Smooth muscle cell (in vitro differentiated cells): ENCODE measurements around the gene CCT3. TPM values are rescaled to one million over a fixed set of nuclear protein-coding genes. Genes with fewer than 3 reads are reported as not detected.

ENCODE experiments used
- DNase-seq: peaks from one replicate; lab custom pipeline; 2025; ENCODE audit not compliant: unreplicated experiment; lab: John Stamatoyannopoulos, UW
- H2AFZ ChIP-seq: fragments of 200-600 bp; sonication (generic); 2 replicates; pipeline ENCODE4 v1.6.0; 2016; ENCODE audit warnings: antibody characterized with exemption, low read depth, mild to moderate bottlenecking
- H3F3A ChIP-seq: fragments of 200-600 bp; sonication (generic); 2 replicates; pipeline ENCODE4 v1.6.0; 2017; ENCODE audit warnings: antibody characterized with exemption, low read depth
- H3K27ac ChIP-seq: fragments of 200-600 bp; sonication (generic); 2 replicates; pipeline ENCODE4 v1.5.1; 2016; ENCODE audit warnings: low read depth, mild to moderate bottlenecking
- H3K27me3 ChIP-seq: fragments of 200-600 bp; sonication (generic); 2 replicates; pipeline ENCODE4 v1.6.1; 2016; ENCODE audit warnings: low read depth, mild to moderate bottlenecking
- H3K36me3 ChIP-seq: fragments of 200-600 bp; sonication (generic); 2 replicates; pipeline ENCODE4 v1.5.1; 2016; ENCODE audit warnings: low read depth
- H3K4me1 ChIP-seq: fragments of 200-600 bp; sonication (generic); 2 replicates; pipeline ENCODE4 v1.5.1; 2016; ENCODE audit warnings: low read depth
- H3K4me2 ChIP-seq: fragments of 200-600 bp; sonication (generic); 2 replicates; pipeline ENCODE4 v1.6.0; 2016; ENCODE audit warnings: mild to moderate bottlenecking
- H3K4me3 ChIP-seq: fragments of 200-600 bp; sonication (generic); 2 replicates; pipeline ENCODE4 v1.5.1; 2016; ENCODE audit warnings: mild to moderate bottlenecking
- H3K79me2 ChIP-seq: fragments of 200-600 bp; sonication (generic); 2 replicates; pipeline ENCODE4 v1.6.0; 2016; ENCODE audit warnings: low read depth, mild to moderate bottlenecking
- H3K9ac ChIP-seq: fragments of 200-600 bp; sonication (generic); 2 replicates; pipeline ENCODE4 v1.6.0; 2016; ENCODE audit warnings: low read depth
- H3K9me3 ChIP-seq: fragments of 200-600 bp; sonication (generic); replicated peaks from 2 replicates; pipeline ENCODE4 v1.5.1; 2016; ENCODE audit warnings: low read depth
- H4K20me1 ChIP-seq: fragments of 200-600 bp; sonication (generic); 2 replicates; pipeline ENCODE4 v1.6.0; 2016; ENCODE audit warnings: low read depth
- CTCF ChIP-seq: fragments of 200-600 bp; sonication (generic); IDR thresholded peaks from 2 replicates; pipeline ENCODE4 v1.5.1; 2017; ENCODE audit warnings: borderline replicate concordance, mild to moderate bottlenecking, antibody characterized with exemption; ENCODE audit not compliant: insufficient read depth, poor library complexity, severe bottlenecking
- WGBS: methylation state at CpG from one replicate; pipeline ENCODE4 v1.1.7; 2016; ENCODE audit warnings: low lambda C conversion rate; 5-methylcytosine and 5-hydroxymethylcytosine counted together
- polyA plus RNA-seq: library from polyadenylated mRNA; unstranded; fragments of >200 nt; fragmentation: Nextera tagmentation; extraction: Ambion mirVana; gene quantifications from 2 replicates; pipeline ENCODE4 v1.2.1, GENCODE V29; 2016
- total RNA-seq: library from RNA; depleted of rRNA; stranded (reverse); fragments of >200 nt; gene quantifications from 2 replicates; pipeline ENCODE4 v1.2.3, GENCODE V29; 2014

The CCT3 gene
- total and polyA plus RNA-seq, 2 experiments from 2014 or later = 147 to 179 TPM

GRCh38 chr1:156283521-156283920 lies 54.6 kb downstream of the CCT3 start:
- TF ChIP-seq CTCF = no peak
- H2AFZ ChIP-seq = peak overlapping the region; percentile 87
- no peak for DNase-seq
- no peaks in the 10 kb centered on the region for H3K9me3 ChIP-seq
- 97% methylated on average over 1 of the region's 1 CpG for WGBS
- peak overlapping the region; percentile 97 for H3K9ac ChIP-seq
- peaks cover 35% of the 10 kb centered on the region for H4K20me1 ChIP-seq
- H3F3A ChIP-seq = no peaks in the 10 kb centered on the region
- peak overlapping the region; percentile 96 for H3K4me2 ChIP-seq
- H3K79me2 ChIP-seq = peaks cover 36% of the 10 kb centered on the region
- H3K27ac ChIP-seq = no peak overlapping the region
- peaks cover 24% of the 10 kb centered on the region for H3K4me1 ChIP-seq
- peak overlapping the region; percentile 82 for H3K4me3 ChIP-seq
- H3K36me3 ChIP-seq = no peaks in the 10 kb centered on the region
- H3K27me3 ChIP-seq = no peaks in the 10 kb centered on the region

- no peaks in the 10 kb centered on the region for H3F3A ChIP-seq
- 2% methylated on average over 38 of the region's 50 CpGs for WGBS
- H3K4me2 ChIP-seq = peak within 1 kb of the TSS; percentile 96
- H3K36me3 ChIP-seq = no peaks in the 10 kb centered on the region
- H3K27me3 ChIP-seq = no peaks in the 10 kb centered on the region
- peak within 1 kb of the TSS; percentile 87 for H2AFZ ChIP-seq
- peak within 1 kb of the TSS; percentile 87 for H3K27ac ChIP-seq
- H4K20me1 ChIP-seq = peaks cover 43% of the 10 kb centered on the region
- H3K9ac ChIP-seq = peak within 1 kb of the TSS; percentile 97
- no peaks in the 10 kb centered on the region for H3K9me3 ChIP-seq
- no peak for TF ChIP-seq CTCF
- H3K4me3 ChIP-seq = peak within 1 kb of the TSS; percentile 82
- H3K79me2 ChIP-seq = peaks cover 42% of the 10 kb centered on the region
- DNase-seq = peak; percentile 89
- H3K4me1 ChIP-seq = peaks cover 24% of the 10 kb centered on the region
Measured at GRCh38 chr1:156282479-156283222, 55.4 kb downstream of the CCT3 start, which contains the start of gene SMG5. Gene SMG5 (minus strand): TSS chr1:156282825. CDS start chr1:156282680, 145 bp downstream.

GRCh38 chr1:156281693-156282478 lies 56.2 kb downstream of the CCT3 start:
- no peaks in the 10 kb centered on the region for H3K36me3 ChIP-seq
- no peaks in the 10 kb centered on the region for H3K9me3 ChIP-seq
- peak overlapping the region; percentile 37 for H2AFZ ChIP-seq
- WGBS = 11% methylated on average over 22 of the region's 22 CpGs
- peak overlapping the region; percentile 97 for H3K9ac ChIP-seq
- DNase-seq = no peak
- no peak for TF ChIP-seq CTCF
- H3F3A ChIP-seq = no peaks in the 10 kb centered on the region
- H3K4me1 ChIP-seq = peaks cover 24% of the 10 kb centered on the region
- peak overlapping the region; percentile 87 for H3K27ac ChIP-seq
- H3K4me3 ChIP-seq = peak overlapping the region; percentile 82
- H3K79me2 ChIP-seq = peaks cover 42% of the 10 kb centered on the region
- H3K27me3 ChIP-seq = no peaks in the 10 kb centered on the region
- peak overlapping the region; percentile 94 for H3K4me2 ChIP-seq
- H4K20me1 ChIP-seq = peaks cover 44% of the 10 kb centered on the region
